Stimulated activated CD8-positive, alpha-beta memory T cell treated with anti-CD3 and anti-CD28 coated beads, Interleukin-15, amount 100 ng/mL, for 48 hours (primary cell): ENCODE results near the gene ACBD5.
A peak's percentile ranks its signal among the peaks of the same experiment; 100 is the strongest.
"Not testable (repeated sequence)": the region's sequence is repeated elsewhere in the genome, so short reads cannot be mapped to it uniquely, and the experiment has no call there.

Experiments used
- DNase-seq, 2 donors: peaks; one replicate each; pipeline ENCODE4 v3.0.0-alpha.2; 2020; ENCODE audit warnings: low read depth in 2 of 2

Gene ACBD5

GRCh38 chr10:27241652-27242472 lies 1.3 kb upstream of the ACBD5 start:
- DNase-seq: peak; percentile 82

GRCh38 chr10:27241010-27241651 lies 534 bp upstream of the ACBD5 start:
- DNase-seq: no peak

- not testable (repeated sequence) for DNase-seq
These were observed 3.1 kb downstream of the ACBD5 start for GRCh38 chr10:27237531-27237930.

DNA sequence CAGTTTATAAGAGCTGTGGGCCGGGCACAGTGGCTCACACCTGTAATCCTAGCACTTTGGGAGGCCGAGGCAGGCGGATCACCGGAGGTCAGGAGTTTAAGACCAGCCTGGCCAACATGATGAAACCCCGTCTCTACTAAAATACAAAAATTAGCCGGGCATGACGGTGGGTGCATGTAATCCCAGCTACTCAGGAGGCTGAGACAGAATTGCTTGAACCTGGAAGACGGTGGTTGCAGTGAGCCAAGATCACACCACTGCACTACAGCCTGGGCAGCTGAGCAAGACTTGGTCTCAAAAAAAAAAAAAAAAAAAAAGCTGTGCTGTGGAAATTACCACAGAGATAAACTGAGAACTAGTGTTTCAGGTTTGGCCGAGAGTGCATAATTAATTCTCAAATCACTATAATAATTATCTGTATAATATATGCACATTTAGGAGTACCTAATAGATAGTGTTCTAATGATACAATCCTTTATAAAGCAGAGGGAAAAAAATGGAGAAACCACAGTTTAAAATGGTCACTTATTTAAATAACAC lies 3.9 kb downstream of the ACBD5 start:
- not testable (repeated sequence) for DNase-seq

DNA sequence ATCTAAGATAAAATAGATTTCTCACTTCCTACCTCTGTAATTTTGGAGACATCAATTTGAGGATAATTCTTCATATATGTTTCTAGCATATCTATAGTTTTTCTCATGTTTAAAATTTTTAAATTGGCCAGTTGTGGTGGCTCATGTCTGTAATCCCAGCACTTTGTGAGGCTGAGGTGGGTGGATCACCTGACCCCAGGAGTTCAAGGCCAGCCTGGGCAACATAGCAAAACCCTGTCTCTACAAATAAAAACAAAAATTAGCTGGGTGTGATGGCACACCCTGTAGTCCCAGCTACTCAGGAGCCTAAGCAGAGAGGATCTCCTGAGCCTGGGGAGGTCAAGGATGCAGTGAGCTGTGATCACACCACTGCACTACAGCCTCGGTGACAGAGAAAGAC lies 4.9 kb downstream of the ACBD5 start:
- no peak for DNase-seq

- DNase-seq: no peak
These were observed 10.6 kb downstream of the ACBD5 start for GRCh38 chr10:27230022-27230421.

GRCh38 chr10:27225642-27226257 lies 14.8 kb downstream of the ACBD5 start:
- DNase-seq: no peak

GRCh38 chr10:27225011-27225590 lies 15.5 kb downstream of the ACBD5 start:
- DNase-seq: no peak

DNA sequence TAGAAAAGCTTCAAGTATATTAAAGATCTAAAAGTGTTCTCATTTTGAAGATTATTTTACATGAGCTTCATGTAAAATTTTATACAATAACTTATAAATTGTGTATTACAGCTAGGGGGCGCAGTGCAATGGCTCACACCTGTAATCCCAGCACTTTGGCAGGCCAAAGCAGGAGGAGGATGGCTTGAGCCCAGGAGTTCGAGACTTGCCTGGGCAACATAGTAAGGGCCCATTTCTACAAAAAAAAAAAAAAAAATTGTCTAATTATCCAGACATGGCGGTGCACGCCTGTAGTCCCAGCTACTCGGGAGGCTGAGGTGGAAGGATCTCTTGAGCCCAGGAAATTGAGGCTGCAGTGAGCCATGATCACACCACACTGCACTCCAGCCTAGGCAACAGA lies 16.6 kb downstream of the ACBD5 start:
- DNase-seq: no peak

DNA sequence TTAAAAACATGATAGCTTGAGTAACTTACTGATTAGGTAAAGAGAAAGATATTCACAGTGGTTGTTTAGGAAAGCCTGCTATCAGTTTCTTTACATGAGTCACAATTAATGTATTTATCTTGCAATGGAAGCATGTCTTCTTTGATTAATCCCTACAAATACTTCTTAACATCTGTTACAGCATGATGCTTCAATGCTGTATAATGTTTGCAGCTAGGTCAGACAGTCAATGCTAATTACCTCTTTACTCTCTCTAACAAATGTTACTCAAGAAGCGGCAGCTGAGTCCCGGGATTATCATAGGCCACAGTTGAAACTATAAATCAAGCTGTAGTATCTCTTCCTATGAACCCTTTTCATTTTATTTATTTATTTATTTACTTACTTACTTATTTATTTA lies 33.2 kb downstream of the ACBD5 start:
- no peak for DNase-seq

DNA sequence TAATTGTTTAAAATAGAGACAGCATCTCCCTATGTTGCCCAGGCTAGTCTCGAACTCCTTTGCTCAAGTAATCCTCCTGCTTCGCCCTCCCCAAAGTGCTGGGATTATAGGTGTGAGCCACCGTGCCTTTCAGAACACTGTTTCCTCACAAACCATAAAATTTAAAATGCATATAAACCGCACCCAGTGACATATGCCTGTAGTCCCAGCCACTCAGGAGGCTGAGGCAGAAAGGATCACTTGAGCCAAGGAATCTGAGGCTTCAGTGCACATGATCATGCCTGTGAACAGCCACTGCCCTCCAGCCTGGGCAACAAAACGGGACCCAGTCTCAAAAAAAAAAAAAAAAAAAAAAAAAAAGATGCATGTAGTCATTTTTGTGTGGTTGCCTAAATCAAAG lies 36.8 kb downstream of the ACBD5 start:
- DNase-seq: no peak

DNA sequence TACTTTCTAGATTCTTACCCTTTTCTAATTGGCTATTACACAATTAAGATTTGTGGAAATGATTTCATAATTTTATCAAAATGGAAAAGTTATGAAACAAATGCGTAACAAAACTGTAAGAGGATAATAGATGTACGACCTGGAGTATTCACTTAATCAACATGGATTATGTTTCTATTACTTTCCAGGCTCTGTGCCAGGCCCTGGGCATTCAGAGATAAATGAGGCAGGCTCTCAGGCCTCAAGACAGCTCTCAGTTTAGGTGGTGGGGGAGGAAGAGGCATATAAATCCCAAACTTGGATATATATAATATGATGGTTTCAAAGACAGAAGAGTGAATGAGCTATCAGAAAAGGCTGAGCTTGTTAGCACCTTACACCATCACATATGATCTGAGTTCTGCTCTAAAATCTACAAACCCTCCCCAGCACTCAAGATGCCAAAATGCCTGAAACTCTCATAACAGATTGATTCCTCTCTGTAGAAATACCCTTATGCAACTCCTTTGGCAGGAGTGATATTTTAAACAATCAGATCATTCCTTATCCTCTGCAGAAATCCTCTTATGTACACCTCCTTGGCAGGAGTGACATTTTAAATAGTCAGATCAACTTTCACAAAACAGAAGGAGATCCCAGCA lies 42.5 kb downstream of the ACBD5 start:
- DNase-seq: no peak

- no peak for DNase-seq
These were observed 48.3 kb downstream of the ACBD5 start for GRCh38 chr10:27192284-27192683.

GRCh38 chr10:27190508-27190907 lies 50.1 kb downstream of the ACBD5 start:
- no peak for DNase-seq

- no peak for DNase-seq
These were observed 51.7 kb downstream of the ACBD5 start for GRCh38 chr10:27188897-27189296.

DNA sequence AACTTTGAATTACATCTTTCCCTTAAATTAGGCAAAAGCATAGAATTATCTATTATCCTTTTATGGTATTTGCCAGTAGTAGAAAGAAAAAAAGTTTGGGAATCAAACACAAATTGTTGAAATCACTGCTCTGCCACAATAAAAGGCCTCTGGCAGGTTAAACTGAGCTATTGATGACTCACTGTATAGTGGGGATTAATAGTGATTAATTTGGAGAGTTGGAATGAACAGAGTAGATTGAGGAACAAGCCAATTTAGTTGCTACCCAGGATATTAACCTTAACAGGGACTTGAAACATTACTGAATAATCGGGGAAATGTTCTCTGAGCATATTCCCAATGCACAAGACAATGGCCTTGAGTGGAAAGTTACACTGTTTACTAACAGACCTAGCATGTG lies 52.3 kb downstream of the ACBD5 start:
- no peak for DNase-seq

- no peak for DNase-seq
These were observed 70.7 kb downstream of the ACBD5 start for GRCh38 chr10:27169849-27170248.

- DNase-seq: no peak
These were observed 82.2 kb downstream of the ACBD5 start for GRCh38 chr10:27158421-27158820.

- no peak for DNase-seq
These were observed 83.4 kb downstream of the ACBD5 start for GRCh38 chr10:27157150-27157549.

DNA sequence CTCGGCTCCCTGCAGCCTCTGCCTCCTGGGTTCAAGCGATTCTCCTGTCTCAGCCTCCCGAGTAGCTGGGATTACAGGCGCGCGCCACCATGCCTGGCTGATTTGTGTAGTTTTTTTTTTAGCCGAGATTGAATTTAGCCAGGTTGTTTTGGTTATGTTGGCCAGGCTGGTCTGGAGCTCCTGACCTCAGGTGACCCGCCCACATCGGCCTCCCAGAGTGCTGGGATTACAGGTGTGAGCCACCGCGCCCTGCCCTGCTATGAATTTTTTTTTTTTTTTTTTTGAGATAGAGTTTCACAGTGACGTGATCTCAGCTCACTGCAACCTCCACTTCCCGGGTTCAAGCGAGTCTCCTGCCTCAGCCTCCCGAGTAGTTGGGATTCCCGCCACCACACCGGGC lies 84.0 kb downstream of the ACBD5 start:
- DNase-seq: not testable (repeated sequence)

DNA sequence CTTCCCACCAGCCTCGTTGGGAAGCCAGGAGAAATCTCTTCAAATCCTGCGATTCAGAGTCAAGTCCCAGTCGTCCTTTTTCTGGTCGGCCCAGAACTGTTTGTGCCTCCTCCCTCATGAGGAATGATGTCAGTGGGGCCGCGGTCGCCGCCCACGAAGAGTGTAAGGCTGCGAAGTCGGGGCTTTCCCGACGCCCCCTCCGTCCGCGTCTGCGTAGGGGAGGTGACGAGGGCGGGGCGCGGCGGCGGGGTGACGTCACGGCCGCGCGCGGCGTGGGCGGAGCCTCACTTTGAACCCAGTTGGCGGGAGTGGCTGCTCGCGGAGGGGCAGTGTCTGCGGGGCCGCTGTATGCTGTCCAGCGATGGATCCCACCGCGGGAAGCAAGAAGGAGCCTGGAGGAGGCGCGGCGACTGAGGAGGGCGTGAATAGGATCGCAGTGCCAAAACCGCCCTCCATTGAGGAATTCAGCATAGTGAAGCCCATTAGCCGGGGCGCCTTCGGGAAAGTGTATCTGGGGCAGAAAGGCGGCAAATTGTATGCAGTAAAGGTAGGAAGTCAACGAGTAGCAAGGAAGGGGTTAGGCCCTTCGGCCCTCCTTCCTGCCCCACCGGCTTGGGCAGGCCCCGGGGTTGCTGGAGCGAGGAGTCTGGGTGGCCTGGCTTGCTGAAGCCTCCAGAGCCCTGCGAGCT lies 85.4 kb downstream of the ACBD5 start, which contains the start of gene MASTL:
Gene MASTL (plus strand): TSS at position 287 of the 689 bp plus-strand sequence. CDS start 75 bp downstream, at position 362.
- peak; percentile 89 to 90 for DNase-seq
